GM21526 (cell line): ENCODE data around the gene PPARD.
"Not testable (repeated sequence)": the region's sequence is repeated elsewhere in the genome, so short reads cannot be mapped to it uniquely, and the experiment has no call there.

Experiments
- ATAC-seq: cut with Tn5 transposase; IDR thresholded peaks from one replicate; pipeline ENCODE4 v1.9.1; 2021; ENCODE audit warnings: moderate library complexity; ENCODE audit not compliant: unreplicated experiment, low FRiP score

The PPARD gene

GRCh38 chr6:35435074-35435837 is 92.9 kb downstream of the PPARD start:
- no peak for ATAC-seq

- ATAC-seq: no peak
Measured at GRCh38 chr6:35436071-35436857, 93.9 kb downstream of the PPARD start.

GRCh38 chr6:35438378-35439065 is 96.2 kb downstream of the PPARD start:
- not testable (repeated sequence) for ATAC-seq

GRCh38 chr6:35439308-35439707 is 97.0 kb downstream of the PPARD start:
- ATAC-seq: no peak

GRCh38 chr6:35441205-35441604 is 98.8 kb downstream of the PPARD start:
- no peak for ATAC-seq

GRCh38 chr6:35441642-35442041 is 99.3 kb downstream of the PPARD start:
- ATAC-seq: no peak

GRCh38 chr6:35442693-35443092 is 100.3 kb downstream of the PPARD start:
- ATAC-seq: no peak

- no peak for ATAC-seq
Measured at GRCh38 chr6:35443341-35444030, 101.1 kb downstream of the PPARD start.

- ATAC-seq: no peak
Measured at GRCh38 chr6:35445691-35446090, 103.3 kb downstream of the PPARD start.

- no peak for ATAC-seq
Measured at GRCh38 chr6:35448191-35448590, 105.8 kb downstream of the PPARD start.

- no peak for ATAC-seq
Measured at GRCh38 chr6:35449287-35449881, 107.0 kb downstream of the PPARD start.

GRCh38 chr6:35451354-35452182 is 109.2 kb downstream of the PPARD start:
- no peak for ATAC-seq

- peak; percentile 85 for ATAC-seq
Measured at GRCh38 chr6:35452183-35453090, 110.1 kb downstream of the PPARD start, which contains the start of gene FANCE. TSS of gene FANCE (plus strand) at chr6:35452338. CDS start at chr6:35452546, 208 bp downstream.

- no peak for ATAC-seq
Measured at GRCh38 chr6:35453236-35453635, 110.9 kb downstream of the PPARD start.

- no peak for ATAC-seq
Measured at GRCh38 chr6:35454391-35455110, 112.2 kb downstream of the PPARD start.

- no peak for ATAC-seq
Measured at GRCh38 chr6:35457907-35458306, 115.5 kb downstream of the PPARD start.

- no peak for ATAC-seq
Measured at GRCh38 chr6:35461270-35461669, 118.9 kb downstream of the PPARD start.

- no peak for ATAC-seq
Measured at GRCh38 chr6:35463292-35463691, 120.9 kb downstream of the PPARD start.
